Measurements from ENCODE around the gene TMEM176B. TPM values are rescaled to one million over a fixed set of nuclear protein-coding genes. Genes with fewer than 3 reads are reported as not detected.

TMEM176B gene
- total and polyA plus RNA-seq, 2 donors (not counting 3 experiments of a cell fraction or from before 2014, with no cell fraction given), result 0.23 TPM; not detected in 1

DNA sequence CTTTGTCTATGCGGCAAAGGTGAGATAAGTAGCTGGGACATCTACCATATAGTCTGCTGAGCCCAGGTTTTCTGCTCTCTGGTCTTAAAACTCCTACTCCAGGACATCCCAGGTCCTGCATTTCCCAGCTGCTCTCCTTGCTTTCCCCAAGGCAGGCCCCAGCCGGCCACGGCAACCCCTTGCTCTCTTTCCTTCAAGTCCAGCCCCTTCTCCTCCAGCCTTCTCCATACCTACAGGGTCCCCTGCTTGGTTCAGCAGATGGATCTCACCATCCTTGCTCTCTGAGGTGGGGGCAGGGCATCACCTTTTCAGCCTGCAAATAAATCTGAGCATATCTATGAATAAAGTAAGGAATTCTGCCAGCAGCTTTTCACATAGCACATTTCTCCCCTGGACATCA, 54.3 kb downstream of the TMEM176B start:
- TF ChIP-seq POLR2AphosphoS5 (IDR thresholded peaks at IDR 0.05; ENCODE audit: insufficient read depth, low read depth, low read length), result no peak
- no peak for TF ChIP-seq POLR2A (IDR thresholded peaks at IDR 0.05; ENCODE audit: low read depth, low read length)
- TF ChIP-seq JUN (IDR thresholded peaks at IDR 0.05; ENCODE audit: borderline replicate concordance, insufficient read depth, insufficient read length, low read depth), result no peak
- TF ChIP-seq MYC (IDR thresholded peaks at IDR 0.05; ENCODE audit: low read depth, low read length), result no peak
- TF ChIP-seq, protein P1, sequence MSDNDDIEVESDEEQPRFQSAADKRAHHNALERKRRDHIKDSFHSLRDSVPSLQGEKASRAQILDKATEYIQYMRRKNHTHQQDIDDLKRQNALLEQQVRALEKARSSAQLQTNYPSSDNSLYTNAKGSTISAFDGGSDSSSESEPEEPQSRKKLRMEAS (IDR thresholded peaks at IDR 0.05; ENCODE audit: insufficient read depth, insufficient read length), result no peak
- no peak for TF ChIP-seq GATA2 (IDR thresholded peaks at IDR 0.05; ENCODE audit: insufficient read depth, insufficient read length, low read depth, low read length)
- TF ChIP-seq, protein P2, sequence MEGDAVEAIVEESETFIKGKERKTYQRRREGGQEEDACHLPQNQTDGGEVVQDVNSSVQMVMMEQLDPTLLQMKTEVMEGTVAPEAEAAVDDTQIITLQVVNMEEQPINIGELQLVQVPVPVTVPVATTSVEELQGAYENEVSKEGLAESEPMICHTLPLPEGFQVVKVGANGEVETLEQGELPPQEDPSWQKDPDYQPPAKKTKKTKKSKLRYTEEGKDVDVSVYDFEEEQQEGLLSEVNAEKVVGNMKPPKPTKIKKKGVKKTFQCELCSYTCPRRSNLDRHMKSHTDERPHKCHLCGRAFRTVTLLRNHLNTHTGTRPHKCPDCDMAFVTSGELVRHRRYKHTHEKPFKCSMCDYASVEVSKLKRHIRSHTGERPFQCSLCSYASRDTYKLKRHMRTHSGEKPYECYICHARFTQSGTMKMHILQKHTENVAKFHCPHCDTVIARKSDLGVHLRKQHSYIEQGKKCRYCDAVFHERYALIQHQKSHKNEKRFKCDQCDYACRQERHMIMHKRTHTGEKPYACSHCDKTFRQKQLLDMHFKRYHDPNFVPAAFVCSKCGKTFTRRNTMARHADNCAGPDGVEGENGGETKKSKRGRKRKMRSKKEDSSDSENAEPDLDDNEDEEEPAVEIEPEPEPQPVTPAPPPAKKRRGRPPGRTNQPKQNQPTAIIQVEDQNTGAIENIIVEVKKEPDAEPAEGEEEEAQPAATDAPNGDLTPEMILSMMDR (IDR thresholded peaks at IDR 0.05; ENCODE audit: extremely low read depth in 1 of 2, insufficient read depth in 1 of 2, low read depth in 1 of 2, low read length in 2 of 2), result no peak
- TF ChIP-seq EZH2 (IDR thresholded peaks at IDR 0.05; ENCODE audit: borderline replicate concordance, low read depth, low read length, severe bottlenecking), result no peak
- TF ChIP-seq FOS (IDR thresholded peaks at IDR 0.05; ENCODE audit: borderline replicate concordance, insufficient read depth, low read length), result no peak
- dilution Hi-C loops (cut with MboI; ENCODE audit: extremely low pct_ligation_motif_present, low sequenced_read_pairs), result no loop called here

More for the DNA sequence above, 54.3 kb downstream of the TMEM176B start:
- H3K9ac ChIP-seq (replicated peaks; ENCODE audit: extremely low read depth, insufficient read depth, low read length), result no peak overlapping the region
- H2AFZ ChIP-seq (ENCODE audit: low read depth, low read length), result no peak overlapping the region
- no peak overlapping the region for H3K4me3 ChIP-seq (replicated peaks in 1 of 3; ENCODE audit: insufficient read depth in 1 of 3, low read depth in 1 of 3, low read length in 3 of 3)
- no peaks in the 10 kb centered on the region for H3K79me2 ChIP-seq (ENCODE audit: control insufficient read depth, insufficient read depth, low read length)
- no peaks in the 10 kb centered on the region for H3K9me3 ChIP-seq (replicated peaks; ENCODE audit: control insufficient read depth, insufficient read depth, low read length)
- FAIRE-seq, result no peak
- ChIA-PET POLR2A (no interaction called here), CTCF (interaction anchor here (1.5 kb wide), 1 partner anchor 9 kb away, joined by 4 read pairs; no protein-coding TSS in a partner anchor)
- H4K20me1 ChIP-seq (replicated peaks; ENCODE audit: control insufficient read depth, extremely low read depth, insufficient read depth, low read length), result no peaks in the 10 kb centered on the region
- H3K4me2 ChIP-seq (ENCODE audit: insufficient read depth, low read length), result no peak overlapping the region
- H3K27ac ChIP-seq (ENCODE audit: insufficient read depth, low read depth, low read length), result no peak overlapping the region
- H3K27me3 ChIP-seq (ENCODE audit: control insufficient read depth in 2 of 2, insufficient read depth in 2 of 2, low read length in 2 of 2), result no peaks in the 10 kb centered on the region
- peaks cover 0 to 14% of the 10 kb centered on the region in 2 experiments for H3K36me3 ChIP-seq (ENCODE audit: control insufficient read depth in 2 of 2, extremely low read depth in 1 of 2, insufficient read depth in 2 of 2, low read length in 2 of 2)
- no peaks in the 10 kb centered on the region for H3K4me1 ChIP-seq (ENCODE audit: control insufficient read depth, extremely low read depth, insufficient read depth, low read length)
- no TSS peak for BruUV-seq (replicated peaks)
- intact Hi-C loops (cut with micrococcal nuclease), result no loop called here
- DNase-seq (ENCODE audit: low read depth, low spot score), result no peak
- H3K9me1 ChIP-seq (replicated peaks; ENCODE audit: control insufficient read depth, extremely low read depth, insufficient read depth, low read length), result no peaks in the 10 kb centered on the region
